ENCODE data around the gene OR6T1. TPM values are rescaled to one million over a fixed set of nuclear protein-coding genes. Genes with fewer than 3 reads are reported as not detected.

Gene OR6T1
- total RNA-seq, 2 donors from 2014 or later, result not detected

Other genes with a start within 250 kb of the OR6T1 start
- gene ZNF202, start 202.2 kb downstream of the OR6T1 start, total RNA-seq, result 1 to 10 TPM; 6.2 to 6.4 TPM
- gene OR6X1, start 189.3 kb downstream of the OR6T1 start, total RNA-seq, result not detected
- not detected for gene OR6M1, start 137.5 kb downstream of the OR6T1 start, total RNA-seq
- not detected for gene TMEM225, start 58.2 kb downstream of the OR6T1 start, total RNA-seq
- not detected for gene OR8D4, start 41.7 kb downstream of the OR6T1 start, total RNA-seq
- not detected for gene OR4D5, start 4.2 kb downstream of the OR6T1 start, total RNA-seq
- gene OR10S1, start 33.9 kb upstream of the OR6T1 start, total RNA-seq, result not detected
- not detected for gene OR10G6, start 51.3 kb upstream of the OR6T1 start, total RNA-seq
- gene OR10G4, start 69.2 kb upstream of the OR6T1 start, total RNA-seq, result not detected
- gene OR10G9, start 79.2 kb upstream of the OR6T1 start, total RNA-seq, result not detected
- gene OR10G8, start 83.0 kb upstream of the OR6T1 start, total RNA-seq, result not detected
- not detected for gene OR10G7, start 97.5 kb upstream of the OR6T1 start, total RNA-seq
- 10 to 100 TPM; 15.1 to 22.0 TPM for gene VWA5A, start 171.6 kb upstream of the OR6T1 start, total RNA-seq
- not detected for gene OR10D3, start 239.5 kb upstream of the OR6T1 start, total RNA-seq

All from posterior vena cava (tissue), 2 donors.